Fibroblast of the aortic adventitia (primary cell): ENCODE measurements around the gene PDZD7. TPM values are rescaled to one million over a fixed set of nuclear protein-coding genes. Genes with fewer than 3 reads are reported as not detected.
"Not testable (repeated sequence)": the region's sequence is repeated elsewhere in the genome, so short reads cannot be mapped to it uniquely, and the experiment has no call there.

Experiments
- DNase-seq: peaks from one replicate; pipeline ENCODE4 v3.0.0-alpha.2; 2010; ENCODE audit warnings: low read depth
- H3K4me3 ChIP-seq: 2 replicates; pipeline ENCODE4 v1.5.1; 2011; ENCODE audit warnings: low read depth, mild to moderate bottlenecking, control low read depth, low read length, moderate library complexity
- total RNA-seq: library from RNA; depleted of rRNA; stranded (reverse); fragments of >200 nt; gene quantifications from 2 replicates; pipeline ENCODE4 v1.2.3, GENCODE V29; 2012; ENCODE audit warnings: low replicate concordance
- TF ChIP-seq, protein P1 (sequence below): IDR thresholded peaks from 2 replicates; pipeline ENCODE4 v1.5.1; 2011; ENCODE audit warnings: mild to moderate bottlenecking, low read length, control low read depth, inconsistent platforms; ENCODE audit not compliant: insufficient read depth

The PDZD7 gene
- total RNA-seq, 1 donor = 0.27 TPM

DNA sequence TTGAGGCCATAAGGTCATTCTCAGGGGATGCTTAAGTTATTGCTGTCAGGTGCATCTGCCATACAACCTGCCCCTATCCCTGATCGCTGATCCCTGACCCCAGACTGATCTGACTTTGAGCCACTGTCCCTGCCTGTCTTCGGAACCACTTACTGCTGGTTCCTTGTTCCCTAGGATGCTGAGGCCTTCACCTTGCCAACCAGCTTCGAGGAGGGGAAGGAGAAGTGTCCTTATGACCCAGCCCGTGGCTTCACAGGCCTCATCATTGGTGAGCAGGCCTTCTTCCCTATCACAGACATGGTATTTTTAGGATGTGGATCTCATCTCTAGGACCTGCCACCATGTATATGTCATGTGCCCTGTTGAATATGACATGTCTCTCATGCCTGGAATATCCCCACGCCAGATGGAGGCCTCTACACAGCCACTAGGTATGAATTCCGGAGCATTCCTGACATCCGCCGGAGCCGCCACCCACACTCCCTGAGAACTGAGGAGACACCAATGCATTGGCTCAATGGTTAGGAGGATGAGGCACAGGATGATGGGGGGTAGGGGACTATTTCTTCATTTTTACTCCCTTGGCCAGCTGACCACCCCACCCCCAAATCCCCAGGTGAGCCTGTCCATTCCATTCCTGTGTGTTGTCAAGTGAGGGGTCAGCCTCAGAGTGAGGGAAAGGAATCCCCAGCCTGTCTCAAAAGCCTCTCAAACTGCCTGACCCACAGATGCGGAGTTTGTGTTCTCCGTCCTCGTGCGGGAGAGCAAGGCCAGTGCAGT, 52.6 kb downstream of the PDZD7 start:
- no peak for DNase-seq
- H3K4me3 ChIP-seq = no peak overlapping the region
- TF ChIP-seq, protein P1, sequence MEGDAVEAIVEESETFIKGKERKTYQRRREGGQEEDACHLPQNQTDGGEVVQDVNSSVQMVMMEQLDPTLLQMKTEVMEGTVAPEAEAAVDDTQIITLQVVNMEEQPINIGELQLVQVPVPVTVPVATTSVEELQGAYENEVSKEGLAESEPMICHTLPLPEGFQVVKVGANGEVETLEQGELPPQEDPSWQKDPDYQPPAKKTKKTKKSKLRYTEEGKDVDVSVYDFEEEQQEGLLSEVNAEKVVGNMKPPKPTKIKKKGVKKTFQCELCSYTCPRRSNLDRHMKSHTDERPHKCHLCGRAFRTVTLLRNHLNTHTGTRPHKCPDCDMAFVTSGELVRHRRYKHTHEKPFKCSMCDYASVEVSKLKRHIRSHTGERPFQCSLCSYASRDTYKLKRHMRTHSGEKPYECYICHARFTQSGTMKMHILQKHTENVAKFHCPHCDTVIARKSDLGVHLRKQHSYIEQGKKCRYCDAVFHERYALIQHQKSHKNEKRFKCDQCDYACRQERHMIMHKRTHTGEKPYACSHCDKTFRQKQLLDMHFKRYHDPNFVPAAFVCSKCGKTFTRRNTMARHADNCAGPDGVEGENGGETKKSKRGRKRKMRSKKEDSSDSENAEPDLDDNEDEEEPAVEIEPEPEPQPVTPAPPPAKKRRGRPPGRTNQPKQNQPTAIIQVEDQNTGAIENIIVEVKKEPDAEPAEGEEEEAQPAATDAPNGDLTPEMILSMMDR = no peak

DNA sequence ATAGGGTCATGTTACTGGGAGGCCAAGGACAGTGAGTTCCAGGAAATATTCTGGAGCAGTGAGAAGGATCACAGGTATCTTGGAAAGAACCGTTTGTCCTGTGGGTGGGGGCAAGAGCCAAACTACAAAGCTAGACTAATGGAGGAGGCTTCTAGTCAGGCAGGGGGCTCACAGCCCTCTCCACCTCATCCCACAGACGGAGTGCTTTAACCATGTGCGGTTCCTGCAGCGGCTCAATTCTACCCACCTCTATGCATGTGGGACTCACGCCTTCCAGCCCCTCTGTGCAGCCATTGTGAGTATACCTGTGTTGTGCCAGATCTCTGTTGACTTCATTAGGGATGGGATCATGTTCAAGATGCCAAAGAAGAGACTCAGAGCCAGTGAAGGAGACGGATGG, 53.5 kb downstream of the PDZD7 start:
- no peak overlapping the region for H3K4me3 ChIP-seq
- DNase-seq = no peak
- TF ChIP-seq, protein P1 = no peak

DNA sequence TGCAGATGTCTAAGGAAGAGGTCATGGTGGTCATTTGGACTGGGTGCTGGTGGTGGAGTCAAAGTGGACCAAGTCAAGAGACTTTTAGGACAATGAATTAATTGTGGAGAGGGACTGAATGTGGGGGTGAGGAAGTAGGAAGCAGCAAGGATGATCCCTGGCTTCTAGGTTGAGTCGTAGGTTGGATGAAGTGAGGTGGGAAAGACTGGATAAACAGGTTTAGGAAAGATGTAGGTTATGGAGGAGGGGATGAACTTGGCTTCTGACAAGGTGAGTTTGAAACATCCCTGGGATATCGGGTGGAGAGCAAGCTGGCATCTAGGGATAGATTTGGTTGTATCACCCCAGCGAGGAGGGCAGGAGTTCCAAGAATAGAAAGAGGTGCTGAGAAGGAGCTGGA, 54.0 kb downstream of the PDZD7 start:
- no peak for DNase-seq
- no peak overlapping the region for H3K4me3 ChIP-seq
- TF ChIP-seq, protein P1 = no peak

DNA sequence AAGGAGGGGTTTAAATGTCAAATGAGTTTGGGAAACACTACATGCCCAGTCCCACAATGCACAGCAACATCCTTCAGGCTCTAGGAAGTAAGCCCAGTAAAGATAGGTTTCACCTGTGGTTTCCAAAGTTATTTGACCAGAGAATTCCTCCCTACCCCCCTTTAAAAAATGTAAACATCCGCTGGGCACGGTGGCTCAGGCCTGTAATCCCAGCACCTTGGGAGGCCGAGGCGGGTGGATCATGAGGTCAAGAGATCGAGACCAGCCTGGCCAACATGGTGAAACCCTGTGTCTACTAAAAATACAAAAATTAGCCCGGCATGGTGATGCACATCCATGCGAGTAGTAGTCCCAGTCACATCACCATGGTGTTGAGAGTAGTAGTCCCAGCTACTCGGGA, 55.5 kb downstream of the PDZD7 start:
- DNase-seq, H3K4me3 ChIP-seq: not testable (repeated sequence)

DNA sequence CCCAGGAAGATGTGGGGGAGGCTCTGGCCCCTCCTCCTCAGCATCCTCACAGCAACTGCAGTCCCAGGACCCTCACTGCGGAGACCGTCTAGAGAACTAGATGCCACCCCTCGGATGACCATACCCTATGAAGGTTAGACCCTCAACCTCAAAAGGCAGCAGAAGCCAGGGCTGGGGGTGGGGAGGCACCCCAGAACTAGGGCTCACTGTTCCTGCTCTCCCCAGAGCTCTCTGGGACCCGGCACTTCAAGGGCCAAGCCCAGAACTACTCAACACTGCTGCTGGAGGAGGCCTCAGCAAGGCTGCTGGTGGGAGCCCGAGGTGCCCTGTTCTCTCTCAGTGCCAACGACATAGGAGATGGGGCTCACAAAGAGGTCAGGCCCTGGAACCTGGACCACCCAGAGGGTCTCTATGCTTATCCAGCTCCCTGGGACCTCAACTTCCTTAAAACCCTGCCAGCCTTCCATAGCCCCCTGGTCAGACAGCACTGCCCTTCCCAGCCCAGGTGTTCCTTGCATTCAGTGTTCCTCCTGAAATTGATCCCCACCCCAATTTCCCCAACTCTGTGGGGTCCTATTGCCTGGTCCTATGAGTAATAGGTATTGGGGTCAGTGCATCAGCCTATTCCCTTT, 57.9 kb downstream of the PDZD7 start:
- TF ChIP-seq, protein P1 = no peak
- no peak overlapping the region for H3K4me3 ChIP-seq
- DNase-seq = no peak

DNA sequence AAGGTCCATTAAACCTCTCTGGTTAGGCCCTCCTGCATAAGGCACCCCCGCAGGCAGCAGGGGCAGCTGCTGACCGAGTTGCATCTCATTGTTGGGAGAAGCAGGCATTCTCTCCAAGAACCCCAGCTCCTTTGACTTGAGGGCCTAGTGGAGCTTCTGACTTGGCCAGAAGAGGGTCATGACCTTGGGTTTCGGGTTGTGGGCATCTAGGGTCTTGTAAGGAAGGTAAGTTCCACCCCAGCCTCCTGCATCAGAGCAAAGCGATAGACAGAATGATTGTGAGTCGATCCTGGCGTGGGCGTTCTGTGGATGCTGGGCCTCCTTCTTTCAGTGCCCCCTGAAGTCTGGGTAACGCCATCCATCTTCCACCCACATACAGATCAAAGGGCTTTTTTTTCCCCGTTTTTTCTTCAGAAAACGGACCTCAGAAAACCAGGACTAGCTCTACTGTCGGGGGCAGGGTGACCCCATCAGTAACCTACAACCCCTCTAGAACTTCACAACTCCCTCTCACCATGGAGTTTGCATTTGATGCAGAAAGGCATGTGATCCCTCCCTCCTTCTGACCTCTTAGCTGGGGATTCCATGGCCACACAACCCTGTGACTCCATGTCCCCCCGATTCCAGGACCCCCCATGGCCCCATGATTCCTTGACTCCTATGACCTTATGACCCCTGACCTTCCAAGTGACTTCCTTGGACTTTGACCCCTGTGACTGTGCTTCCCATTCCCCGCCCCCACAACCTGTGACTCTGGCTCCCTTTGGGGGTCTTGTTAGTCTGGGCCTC, 58.6 kb downstream of the PDZD7 start:
- DNase-seq = no peak
- no peak overlapping the region for H3K4me3 ChIP-seq
- TF ChIP-seq, protein P1 = no peak
